ENCODE data around the gene IL3RA.

DNA sequence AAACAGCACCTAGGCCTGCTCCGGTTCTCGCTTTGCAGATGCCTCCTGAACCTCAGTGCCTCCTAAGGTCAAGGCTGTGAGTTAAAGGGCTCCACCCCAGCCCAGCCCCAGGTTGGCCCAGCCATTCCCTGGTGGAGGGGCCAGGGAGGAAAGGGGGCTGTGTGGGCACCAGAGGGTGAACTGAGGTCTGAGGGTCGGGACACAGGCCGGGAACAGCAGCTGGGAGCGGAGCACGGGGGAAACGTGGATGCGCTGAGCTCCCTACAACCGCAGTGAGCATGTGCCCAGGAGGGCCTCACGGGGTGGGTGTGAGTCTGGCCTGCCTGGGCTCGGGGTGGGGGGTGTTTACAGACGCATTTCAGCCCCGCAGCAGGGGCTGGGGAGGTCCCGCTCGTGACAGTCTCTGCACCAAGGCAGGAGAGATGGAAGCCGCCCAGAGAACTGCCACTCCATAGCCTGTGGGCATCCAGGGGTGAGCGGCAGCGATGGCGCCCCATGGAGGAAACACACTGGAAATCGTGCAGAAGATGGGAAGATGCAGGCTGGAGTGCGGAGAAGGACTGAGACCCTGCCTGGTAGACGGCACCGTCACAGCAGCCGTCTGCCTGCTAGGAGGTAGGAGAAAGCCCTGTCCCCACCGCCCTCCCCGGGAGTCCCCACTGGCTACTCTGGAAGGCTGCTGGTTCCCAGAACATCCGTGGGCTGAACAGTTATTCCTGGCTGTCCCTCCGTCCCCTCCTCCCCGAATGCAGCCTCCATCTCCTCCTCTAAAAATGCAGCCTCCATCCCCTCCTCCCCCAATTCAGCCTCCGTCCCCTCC is 65.2 kb downstream of the IL3RA start:
- TF ChIP-seq ZFX (IDR thresholded peaks at IDR 0.05; ENCODE audit: borderline replicate concordance), result no peak
- TF ChIP-seq, protein P1, sequence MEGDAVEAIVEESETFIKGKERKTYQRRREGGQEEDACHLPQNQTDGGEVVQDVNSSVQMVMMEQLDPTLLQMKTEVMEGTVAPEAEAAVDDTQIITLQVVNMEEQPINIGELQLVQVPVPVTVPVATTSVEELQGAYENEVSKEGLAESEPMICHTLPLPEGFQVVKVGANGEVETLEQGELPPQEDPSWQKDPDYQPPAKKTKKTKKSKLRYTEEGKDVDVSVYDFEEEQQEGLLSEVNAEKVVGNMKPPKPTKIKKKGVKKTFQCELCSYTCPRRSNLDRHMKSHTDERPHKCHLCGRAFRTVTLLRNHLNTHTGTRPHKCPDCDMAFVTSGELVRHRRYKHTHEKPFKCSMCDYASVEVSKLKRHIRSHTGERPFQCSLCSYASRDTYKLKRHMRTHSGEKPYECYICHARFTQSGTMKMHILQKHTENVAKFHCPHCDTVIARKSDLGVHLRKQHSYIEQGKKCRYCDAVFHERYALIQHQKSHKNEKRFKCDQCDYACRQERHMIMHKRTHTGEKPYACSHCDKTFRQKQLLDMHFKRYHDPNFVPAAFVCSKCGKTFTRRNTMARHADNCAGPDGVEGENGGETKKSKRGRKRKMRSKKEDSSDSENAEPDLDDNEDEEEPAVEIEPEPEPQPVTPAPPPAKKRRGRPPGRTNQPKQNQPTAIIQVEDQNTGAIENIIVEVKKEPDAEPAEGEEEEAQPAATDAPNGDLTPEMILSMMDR (IDR thresholded peaks at IDR 0.05), result no peak

Measured in 22Rv1 (cell line).